Ascending aorta (tissue), 2 donors: ENCODE measurements around the gene TMA7B. TPM values are rescaled to one million over a fixed set of nuclear protein-coding genes. Genes with fewer than 3 reads are reported as not detected.

Experiments used
- DNase-seq, 2 donors: peaks; one replicate each; pipeline ENCODE4 v3.0.0-alpha.2; 2019; ENCODE audit warnings: low spot score in 2 of 2
- H3K27ac ChIP-seq, 2 donors: fragments of 200-600 bp; sonication (generic); one replicate each; pipeline ENCODE4 v1.5.1; 2016 to 2017; ENCODE audit warnings: mild to moderate bottlenecking in 1 of 2
- H3K27me3 ChIP-seq: fragments of 200-600 bp; sonication (generic); one replicate; pipeline ENCODE4 v1.5.1; 2017
- H3K36me3 ChIP-seq, 2 donors: fragments of 200-600 bp; sonication (generic); one replicate each; pipeline ENCODE4 v1.5.1; 2016
- H3K4me1 ChIP-seq, 2 donors: fragments of 200-600 bp; sonication (generic); one replicate each; pipeline ENCODE4 v1.5.1; 2016 to 2017; ENCODE audit warnings: mild to moderate bottlenecking in 1 of 2
- H3K4me3 ChIP-seq, 2 donors: fragments of 200-600 bp; sonication (generic); one replicate each; pipeline ENCODE4 v1.5.1; 2016 to 2017; ENCODE audit warnings: mild to moderate bottlenecking in 1 of 2
- H3K9me3 ChIP-seq, 2 donors: fragments of 200-600 bp; sonication (generic); one replicate each; pipeline ENCODE4 v1.5.1; 2016
- intact Hi-C: fragments of 100-400 bp; cut with DNase I; formaldehyde crosslinking; loops from one replicate; pipeline ENCODE4 v1.15.1; 2023
- total RNA-seq: library from RNA; depleted of rRNA; stranded (reverse); fragments of >200 nt; gene quantifications from one replicate; pipeline ENCODE4 v1.1.0, GENCODE V29; 2016
- TF ChIP-seq, protein P1 (sequence below), 3 experiments: fragments of 200-600 bp in 2 of 3; fragments of 450-650 bp in 1 of 3; sonication (generic) in 2 of 3; IDR thresholded peaks; one replicate each; pipeline ENCODE4 v1.5.1; 2016 to 2019; ENCODE audit warnings: antibody characterized with exemption in 3 of 3, mild to moderate bottlenecking in 1 of 3, moderate library complexity in 1 of 3

The TMA7B gene
- total RNA-seq, 1 donor from 2014 or later: not detected

DNA sequence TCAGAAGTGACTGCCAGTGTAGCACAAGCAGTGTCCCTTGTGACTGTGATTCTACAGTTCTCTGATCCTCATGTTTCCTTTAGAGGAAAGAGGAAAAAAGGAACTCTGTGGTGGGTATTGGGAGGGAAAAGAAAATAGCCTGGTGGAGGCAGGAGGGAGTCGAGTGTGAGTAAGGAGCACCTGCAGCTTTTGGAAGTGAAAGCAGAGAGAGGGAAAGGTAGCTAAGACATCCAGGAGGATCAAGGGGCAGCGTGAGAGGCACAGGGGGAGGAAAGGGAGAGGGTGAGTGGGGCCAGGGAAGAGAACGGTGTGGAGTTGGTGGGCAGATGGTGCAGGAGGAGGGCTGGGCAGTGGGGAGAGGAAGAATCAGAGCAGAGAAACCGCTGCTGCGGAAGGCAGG is 12.4 kb downstream of the TMA7B start:
- no peaks in the 10 kb centered on the region for H3K9me3 ChIP-seq
- TF ChIP-seq, protein P1, sequence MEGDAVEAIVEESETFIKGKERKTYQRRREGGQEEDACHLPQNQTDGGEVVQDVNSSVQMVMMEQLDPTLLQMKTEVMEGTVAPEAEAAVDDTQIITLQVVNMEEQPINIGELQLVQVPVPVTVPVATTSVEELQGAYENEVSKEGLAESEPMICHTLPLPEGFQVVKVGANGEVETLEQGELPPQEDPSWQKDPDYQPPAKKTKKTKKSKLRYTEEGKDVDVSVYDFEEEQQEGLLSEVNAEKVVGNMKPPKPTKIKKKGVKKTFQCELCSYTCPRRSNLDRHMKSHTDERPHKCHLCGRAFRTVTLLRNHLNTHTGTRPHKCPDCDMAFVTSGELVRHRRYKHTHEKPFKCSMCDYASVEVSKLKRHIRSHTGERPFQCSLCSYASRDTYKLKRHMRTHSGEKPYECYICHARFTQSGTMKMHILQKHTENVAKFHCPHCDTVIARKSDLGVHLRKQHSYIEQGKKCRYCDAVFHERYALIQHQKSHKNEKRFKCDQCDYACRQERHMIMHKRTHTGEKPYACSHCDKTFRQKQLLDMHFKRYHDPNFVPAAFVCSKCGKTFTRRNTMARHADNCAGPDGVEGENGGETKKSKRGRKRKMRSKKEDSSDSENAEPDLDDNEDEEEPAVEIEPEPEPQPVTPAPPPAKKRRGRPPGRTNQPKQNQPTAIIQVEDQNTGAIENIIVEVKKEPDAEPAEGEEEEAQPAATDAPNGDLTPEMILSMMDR (IDR thresholded peaks at IDR 0.05): no peak
- no peak overlapping the region for H3K4me3 ChIP-seq
- no peak overlapping the region for H3K27ac ChIP-seq
- no peaks in the 10 kb centered on the region for H3K4me1 ChIP-seq
- no peaks in the 10 kb centered on the region for H3K27me3 ChIP-seq
- no peaks in the 10 kb centered on the region for H3K36me3 ChIP-seq
- intact Hi-C loops: no loop called here
- no peak for DNase-seq

DNA sequence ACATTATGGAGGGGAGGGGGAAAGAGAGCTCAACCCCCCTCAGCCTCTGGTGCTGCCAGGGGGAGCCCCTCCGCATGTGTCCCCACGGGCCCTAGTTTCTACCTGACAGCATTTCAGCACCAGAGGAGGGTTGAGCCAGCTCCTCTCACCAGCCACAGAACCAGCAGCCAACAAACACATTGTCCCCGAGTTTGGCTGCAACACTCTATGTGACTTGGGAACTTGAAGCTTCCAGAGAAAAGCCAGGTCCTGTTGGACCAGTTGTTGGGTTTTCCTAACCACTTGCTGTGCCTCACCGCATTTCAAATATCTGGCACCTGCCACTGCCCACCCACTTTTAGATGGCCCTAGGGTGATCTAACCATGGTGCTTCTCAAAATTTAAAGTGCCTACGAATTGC is 13.5 kb downstream of the TMA7B start:
- intact Hi-C loops: no loop called here
- Histone ChIP-seq H3K27ac (no peak overlapping the region), H3K27me3 (no peaks in the 10 kb centered on the region)

DNA sequence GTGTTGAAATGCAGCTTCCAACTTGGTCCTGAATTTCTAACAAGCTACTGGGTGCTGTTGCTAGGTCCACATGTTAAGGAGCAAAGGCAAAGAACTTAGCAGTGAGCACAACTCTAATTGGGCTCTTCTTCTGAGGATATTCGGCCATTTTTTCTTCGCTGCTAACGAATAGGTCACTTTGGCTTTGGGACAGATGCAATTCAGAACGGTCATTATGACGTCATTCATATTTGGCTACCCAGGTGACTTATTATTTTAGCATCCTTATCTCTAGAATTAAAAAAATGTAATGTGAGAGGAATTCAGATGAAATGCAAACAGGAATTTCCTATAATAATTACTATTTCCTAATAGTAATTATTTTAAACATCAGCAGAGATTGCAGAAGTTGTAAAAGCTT is 13.9 kb downstream of the TMA7B start:
- no peak overlapping the region for H3K27ac ChIP-seq
- intact Hi-C loops: no loop called here
- H3K4me3 ChIP-seq: no peak overlapping the region
- TF ChIP-seq, protein P1 (IDR thresholded peaks at IDR 0.05): no peak
- DNase-seq: no peak
- H3K36me3 ChIP-seq: no peaks in the 10 kb centered on the region
- no peaks in the 10 kb centered on the region for H3K4me1 ChIP-seq
- H3K27me3 ChIP-seq: no peaks in the 10 kb centered on the region
- no peaks in the 10 kb centered on the region for H3K9me3 ChIP-seq

More for the DNA sequence above, 13.5 kb downstream of the TMA7B start:
- TF ChIP-seq, protein P1 (IDR thresholded peaks at IDR 0.05): no peak
- Histone ChIP-seq H3K4me1 (no peaks in the 10 kb centered on the region), H3K9me3 (no peaks in the 10 kb centered on the region), H3K4me3 (no peak overlapping the region), H3K36me3 (no peaks in the 10 kb centered on the region)
- DNase-seq: no peak

DNA sequence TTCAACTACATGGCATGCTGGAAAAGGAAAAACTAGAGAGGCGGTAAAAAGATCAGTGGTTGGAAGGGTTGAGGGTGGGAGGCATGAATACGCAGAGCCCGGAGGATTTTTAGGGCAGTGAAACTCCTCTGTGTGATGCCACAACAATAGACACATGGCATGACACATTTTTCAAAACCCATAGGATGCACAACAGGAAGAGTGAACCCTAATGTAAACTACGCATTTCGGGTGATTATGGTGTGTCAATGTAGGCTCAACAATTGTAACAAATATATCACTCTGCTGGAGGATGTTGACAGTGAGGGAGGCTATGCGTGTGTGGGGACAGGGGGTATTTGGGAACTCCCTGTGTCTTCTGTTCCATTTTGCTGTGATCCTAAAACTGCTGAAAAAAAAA is 18.9 kb downstream of the TMA7B start:
- Histone ChIP-seq H3K27ac (no peak overlapping the region), H3K36me3 (no peaks in the 10 kb centered on the region), H3K4me3 (no peak overlapping the region), H3K9me3 (no peaks in the 10 kb centered on the region), H3K27me3 (no peaks in the 10 kb centered on the region), H3K4me1 (no peaks in the 10 kb centered on the region)
- TF ChIP-seq, protein P1 (IDR thresholded peaks at IDR 0.05): no peak
- DNase-seq: no peak
- intact Hi-C loops: no loop called here

DNA sequence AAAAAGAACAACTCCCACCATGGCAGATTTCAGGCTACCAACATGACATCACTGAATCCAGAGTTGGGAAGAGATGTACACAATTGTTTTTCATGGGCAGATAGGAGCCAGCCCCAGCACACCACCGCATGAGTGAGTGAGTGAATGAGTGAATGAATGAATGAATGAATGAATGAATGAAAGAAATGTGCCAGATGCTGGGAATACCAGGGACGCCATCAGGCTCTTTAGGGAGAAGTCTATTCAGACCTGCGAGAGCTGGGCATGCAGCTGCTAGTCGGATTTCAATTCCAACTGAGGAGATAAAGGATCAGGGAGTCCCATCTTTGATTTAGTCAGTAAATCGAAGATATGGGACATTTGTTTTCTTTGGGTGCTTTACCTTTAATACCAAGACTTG is 19.3 kb downstream of the TMA7B start:
- no peak overlapping the region for H3K27ac ChIP-seq

More for the DNA sequence above, 19.3 kb downstream of the TMA7B start:
- Histone ChIP-seq H3K4me3 (no peak overlapping the region), H3K36me3 (no peaks in the 10 kb centered on the region), H3K27me3 (no peaks in the 10 kb centered on the region), H3K9me3 (no peaks in the 10 kb centered on the region), H3K4me1 (no peaks in the 10 kb centered on the region)
- TF ChIP-seq, protein P1 (IDR thresholded peaks at IDR 0.05): no peak
- DNase-seq: no peak
- intact Hi-C loops: no loop called here
